Peyer's patch (tissue), 4 donors: ENCODE measurements around the gene ISOC2.

Source experiments
- POLR2A ChIP-seq, 2 donors: fragments of 450-650 bp; IDR thresholded peaks; one replicate each; pipeline ENCODE4 v1.5.1; 2017; ENCODE audit warnings: antibody characterized with exemption in 2 of 2, mild to moderate bottlenecking in 2 of 2, moderate library complexity in 2 of 2
- TF ChIP-seq, protein P1 (sequence below), 6 experiments: fragments of 450-650 bp in 4 of 6; fragments of 200-600 bp in 2 of 6; sonication (generic) in 1 of 6; IDR thresholded peaks; one replicate each; pipeline ENCODE4 v1.5.1; 2017 to 2019; ENCODE audit warnings: antibody characterized with exemption in 6 of 6, mild to moderate bottlenecking in 3 of 6, moderate library complexity in 1 of 6

DNA sequence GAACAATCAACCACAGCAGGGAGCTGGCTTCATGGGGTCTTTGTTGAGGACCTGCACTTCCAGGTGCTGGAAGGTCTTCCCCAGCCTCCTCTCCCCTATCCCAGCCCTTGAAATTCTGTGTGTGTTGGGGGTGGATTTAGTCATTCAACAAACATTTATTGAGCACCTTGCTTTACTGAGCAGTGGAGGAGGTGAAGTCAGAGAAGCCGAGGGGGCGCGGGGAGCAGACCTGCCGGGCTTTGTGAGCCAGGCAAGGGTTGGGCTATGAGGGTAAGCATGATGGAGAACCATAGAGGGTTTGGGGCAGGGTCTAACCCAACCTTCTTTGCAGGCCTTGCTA is 6.6 kb upstream of the ISOC2 start:
- no peak for TF ChIP-seq POLR2A (IDR thresholded peaks at IDR 0.05)
- TF ChIP-seq, protein P1, sequence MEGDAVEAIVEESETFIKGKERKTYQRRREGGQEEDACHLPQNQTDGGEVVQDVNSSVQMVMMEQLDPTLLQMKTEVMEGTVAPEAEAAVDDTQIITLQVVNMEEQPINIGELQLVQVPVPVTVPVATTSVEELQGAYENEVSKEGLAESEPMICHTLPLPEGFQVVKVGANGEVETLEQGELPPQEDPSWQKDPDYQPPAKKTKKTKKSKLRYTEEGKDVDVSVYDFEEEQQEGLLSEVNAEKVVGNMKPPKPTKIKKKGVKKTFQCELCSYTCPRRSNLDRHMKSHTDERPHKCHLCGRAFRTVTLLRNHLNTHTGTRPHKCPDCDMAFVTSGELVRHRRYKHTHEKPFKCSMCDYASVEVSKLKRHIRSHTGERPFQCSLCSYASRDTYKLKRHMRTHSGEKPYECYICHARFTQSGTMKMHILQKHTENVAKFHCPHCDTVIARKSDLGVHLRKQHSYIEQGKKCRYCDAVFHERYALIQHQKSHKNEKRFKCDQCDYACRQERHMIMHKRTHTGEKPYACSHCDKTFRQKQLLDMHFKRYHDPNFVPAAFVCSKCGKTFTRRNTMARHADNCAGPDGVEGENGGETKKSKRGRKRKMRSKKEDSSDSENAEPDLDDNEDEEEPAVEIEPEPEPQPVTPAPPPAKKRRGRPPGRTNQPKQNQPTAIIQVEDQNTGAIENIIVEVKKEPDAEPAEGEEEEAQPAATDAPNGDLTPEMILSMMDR (IDR thresholded peaks at IDR 0.05): peak in 1 of 6 experiments; percentile 10
